OCI-LY1 (cell line): ENCODE measurements around the gene REXO4.

Experiments used
- H2AFZ ChIP-seq: fragments of 200-600 bp; sonication (generic), shearing (Covaris generic); 2 replicates; pipeline ENCODE4 v1.6.0; 2014; ENCODE audit warnings: antibody characterized with exemption, mild to moderate bottlenecking, low read length
- H3F3A ChIP-seq: fragments of 200-600 bp; sonication (generic), shearing (Covaris generic); 2 replicates; pipeline ENCODE4 v1.6.0; 2014; ENCODE audit warnings: mild to moderate bottlenecking, antibody characterized with exemption, low read length, moderate library complexity; ENCODE audit not compliant: insufficient read depth
- H3K27ac ChIP-seq: fragments of 200-600 bp; sonication (generic); 2 replicates; pipeline ENCODE4 v1.5.1; 2014; ENCODE audit warnings: low read length, mixed run types, mild to moderate bottlenecking, low read depth; ENCODE audit not compliant: poor library complexity, severe bottlenecking
- H3K27me3 ChIP-seq: fragments of 200-600 bp; sonication (generic); 2 replicates; pipeline ENCODE4 v1.6.0; 2014; ENCODE audit warnings: antibody characterized with exemption, mild to moderate bottlenecking, low read length, moderate library complexity; ENCODE audit not compliant: insufficient read depth
- H3K36me3 ChIP-seq: fragments of 200-600 bp; sonication (generic); 2 replicates; pipeline ENCODE4 v1.6.1; 2014; ENCODE audit warnings: mild to moderate bottlenecking, antibody characterized with exemption, low read length, moderate library complexity, mixed read lengths; ENCODE audit not compliant: insufficient read depth
- H3K4me1 ChIP-seq: fragments of 200-600 bp; sonication (generic); 2 replicates; pipeline ENCODE4 v1.5.1; 2014; ENCODE audit warnings: mild to moderate bottlenecking, low read length, moderate library complexity; ENCODE audit not compliant: insufficient read depth, severe bottlenecking
- H3K4me2 ChIP-seq: fragments of 200-600 bp; sonication (generic), shearing (Covaris generic); 2 replicates; pipeline ENCODE4 v1.6.1; 2014; ENCODE audit warnings: low read length
- H3K4me3 ChIP-seq: fragments of 200-600 bp; sonication (generic); 2 replicates; pipeline ENCODE4 v1.5.1; 2014; ENCODE audit warnings: low read length, low read depth, mild to moderate bottlenecking, mixed read lengths; ENCODE audit not compliant: poor library complexity, severe bottlenecking
- H3K79me2 ChIP-seq: fragments of 200-600 bp; shearing (Covaris generic); 2 replicates; pipeline ENCODE4 v1.6.1; 2016; ENCODE audit warnings: mixed run types, low read length, mixed read lengths; ENCODE audit not compliant: insufficient read depth
- H3K9ac ChIP-seq: fragments of 200-600 bp; sonication (generic), shearing (Covaris generic); 2 replicates; pipeline ENCODE4 v1.6.1; 2014; ENCODE audit warnings: mild to moderate bottlenecking, low read length, mixed read lengths
- H3K9me2 ChIP-seq: fragments of 200-600 bp; sonication (generic), shearing (Covaris generic); 2 replicates; pipeline ENCODE4 v1.6.1; 2014; ENCODE audit warnings: low read depth, mild to moderate bottlenecking, low read length, mixed read lengths
- H3K9me3 ChIP-seq: fragments of 200-600 bp; shearing (Covaris generic); 2 replicates; pipeline ENCODE4 v1.6.1; 2014; ENCODE audit warnings: low read length, mixed read lengths
- H4K20me1 ChIP-seq: fragments of 200-600 bp; sonication (generic), shearing (Covaris generic); 2 replicates; pipeline ENCODE4 v1.6.0; 2016; ENCODE audit warnings: mild to moderate bottlenecking, low read length; ENCODE audit not compliant: insufficient read depth
- EZH2 ChIP-seq: fragments of 200-600 bp; sonication (generic), shearing (Covaris generic); IDR thresholded peaks from 2 replicates; pipeline ENCODE4 v1.8.0; 2017; ENCODE audit warnings: borderline replicate concordance, mixed run types, mild to moderate bottlenecking, antibody characterized with exemption, low read length, moderate library complexity, mixed read lengths
- TF ChIP-seq, protein P1 (sequence below): fragments of 200-600 bp; sonication (generic), shearing (Covaris generic); IDR thresholded peaks from 2 replicates; pipeline ENCODE4 v1.5.1; 2017; ENCODE audit warnings: mild to moderate bottlenecking, antibody characterized with exemption, low read length, moderate library complexity, mixed read lengths

The REXO4 gene

DNA sequence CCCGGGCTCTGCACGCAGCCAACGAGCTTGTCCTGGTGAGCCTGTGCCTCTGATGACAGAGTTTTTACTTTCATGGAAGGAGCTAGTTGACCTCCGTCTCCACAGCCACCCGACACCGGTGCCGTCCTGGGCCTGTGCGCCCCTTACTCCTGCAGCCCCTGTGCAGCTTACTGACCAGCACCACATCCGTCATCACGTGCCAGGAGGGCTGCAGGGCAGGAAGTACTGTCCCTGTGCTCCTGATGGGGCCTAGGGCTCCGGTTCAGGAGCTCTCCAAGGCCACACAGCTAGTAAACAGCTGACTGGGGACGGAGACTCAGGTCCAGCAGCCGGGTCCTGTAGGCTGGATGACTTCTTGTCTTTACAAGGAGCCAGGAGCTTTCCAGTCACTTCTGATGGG lies 31.5 kb downstream of the REXO4 start:
- H3K27ac ChIP-seq = no peak overlapping the region
- peaks cover 7% of the 10 kb centered on the region; the same call in 1 of the 2 replicates for H3K27me3 ChIP-seq
- no peaks in the 10 kb centered on the region for H3K4me1 ChIP-seq

DNA sequence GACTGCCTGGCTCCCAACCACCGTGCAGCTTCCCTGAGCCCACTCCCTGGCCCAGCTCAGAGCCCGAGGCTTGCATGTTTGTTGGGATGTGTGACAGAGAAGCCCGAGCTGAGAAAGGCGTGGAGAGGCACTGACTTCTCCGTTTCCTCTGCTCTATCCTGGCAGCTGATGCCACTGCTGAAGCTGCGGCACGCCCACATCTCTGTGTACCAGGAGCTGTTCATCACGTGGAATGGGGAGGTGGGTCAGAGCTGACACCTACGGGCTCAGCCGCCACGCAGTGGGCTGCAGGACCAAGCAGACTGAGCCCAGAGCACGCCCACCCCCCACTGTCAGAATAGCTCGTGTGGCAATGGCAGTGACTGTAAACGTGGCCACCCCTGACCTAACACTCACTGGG lies 32.4 kb downstream of the REXO4 start:
- TF ChIP-seq, protein P1, sequence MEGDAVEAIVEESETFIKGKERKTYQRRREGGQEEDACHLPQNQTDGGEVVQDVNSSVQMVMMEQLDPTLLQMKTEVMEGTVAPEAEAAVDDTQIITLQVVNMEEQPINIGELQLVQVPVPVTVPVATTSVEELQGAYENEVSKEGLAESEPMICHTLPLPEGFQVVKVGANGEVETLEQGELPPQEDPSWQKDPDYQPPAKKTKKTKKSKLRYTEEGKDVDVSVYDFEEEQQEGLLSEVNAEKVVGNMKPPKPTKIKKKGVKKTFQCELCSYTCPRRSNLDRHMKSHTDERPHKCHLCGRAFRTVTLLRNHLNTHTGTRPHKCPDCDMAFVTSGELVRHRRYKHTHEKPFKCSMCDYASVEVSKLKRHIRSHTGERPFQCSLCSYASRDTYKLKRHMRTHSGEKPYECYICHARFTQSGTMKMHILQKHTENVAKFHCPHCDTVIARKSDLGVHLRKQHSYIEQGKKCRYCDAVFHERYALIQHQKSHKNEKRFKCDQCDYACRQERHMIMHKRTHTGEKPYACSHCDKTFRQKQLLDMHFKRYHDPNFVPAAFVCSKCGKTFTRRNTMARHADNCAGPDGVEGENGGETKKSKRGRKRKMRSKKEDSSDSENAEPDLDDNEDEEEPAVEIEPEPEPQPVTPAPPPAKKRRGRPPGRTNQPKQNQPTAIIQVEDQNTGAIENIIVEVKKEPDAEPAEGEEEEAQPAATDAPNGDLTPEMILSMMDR = no peak
- no peak for TF ChIP-seq EZH2
- H4K20me1 ChIP-seq = no peaks in the 10 kb centered on the region
- H3K27ac ChIP-seq = no peak overlapping the region
- H3K9ac ChIP-seq = no peak overlapping the region
- H3K27me3 ChIP-seq = peaks cover 2% of the 10 kb centered on the region; the same call in 1 of the 2 replicates
- no peaks in the 10 kb centered on the region for H3K9me3 ChIP-seq
- H3F3A ChIP-seq = no peaks in the 10 kb centered on the region
- no peaks in the 10 kb centered on the region for H3K4me1 ChIP-seq
- no peak overlapping the region for H2AFZ ChIP-seq
- H3K79me2 ChIP-seq = no peaks in the 10 kb centered on the region
- no peak overlapping the region for H3K4me3 ChIP-seq
- H3K4me2 ChIP-seq = no peak overlapping the region
- H3K36me3 ChIP-seq = no peaks in the 10 kb centered on the region
- no peaks in the 10 kb centered on the region for H3K9me2 ChIP-seq

More for the DNA sequence above, 31.5 kb downstream of the REXO4 start:
- no peak for TF ChIP-seq EZH2
- TF ChIP-seq, protein P1 = no peak
- Histone ChIP-seq H3K36me3 (no peaks in the 10 kb centered on the region; the same call in 1 of the 2 replicates), H3K4me2 (no peak overlapping the region), H3K9me3 (no peaks in the 10 kb centered on the region), H2AFZ (no peak overlapping the region), H3K9ac (no peak overlapping the region), H3K9me2 (no peaks in the 10 kb centered on the region), H4K20me1 (no peaks in the 10 kb centered on the region), H3F3A (no peaks in the 10 kb centered on the region), H3K79me2 (no peaks in the 10 kb centered on the region), H3K4me3 (no peak overlapping the region)

DNA sequence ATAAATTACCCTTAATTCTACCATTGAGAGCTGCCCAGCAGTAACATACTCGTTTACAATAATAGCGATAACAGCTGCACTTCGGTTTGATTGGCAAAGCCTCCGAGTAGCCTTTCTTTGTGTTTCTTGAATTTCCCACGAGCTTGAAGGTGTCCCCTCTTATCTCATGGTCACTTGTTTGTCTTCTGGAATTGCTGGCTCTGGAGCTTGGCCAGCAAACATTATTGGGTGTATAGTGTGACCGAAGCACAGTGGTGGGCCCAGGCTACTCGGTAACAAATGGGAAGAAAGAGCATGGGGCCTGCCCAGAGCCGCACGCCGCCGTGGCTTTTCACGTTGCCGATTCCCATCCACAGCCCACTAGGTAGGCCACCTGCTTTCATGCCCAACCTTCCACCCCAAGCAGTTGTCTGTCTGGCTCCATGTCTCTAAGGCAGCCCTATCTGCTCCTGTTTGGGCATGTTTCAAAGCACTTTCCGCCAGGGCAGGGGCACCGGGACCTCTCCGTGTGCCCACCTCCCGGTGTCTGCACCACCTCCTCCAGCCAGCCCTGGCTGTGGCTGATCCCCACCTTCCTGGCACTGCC lies 33.0 kb downstream of the REXO4 start:
- Histone ChIP-seq H3K9ac (no peak overlapping the region), H3F3A (no peaks in the 10 kb centered on the region), H3K36me3 (no peaks in the 10 kb centered on the region)

More for the DNA sequence above, 33.0 kb downstream of the REXO4 start:
- Histone ChIP-seq H3K79me2 (no peaks in the 10 kb centered on the region), H3K9me3 (no peaks in the 10 kb centered on the region), H3K4me2 (no peak overlapping the region), H2AFZ (no peak overlapping the region), H3K9me2 (no peaks in the 10 kb centered on the region), H4K20me1 (no peaks in the 10 kb centered on the region), H3K27me3 (no peaks in the 10 kb centered on the region), H3K4me3 (no peak overlapping the region), H3K4me1 (no peaks in the 10 kb centered on the region), H3K27ac (no peak overlapping the region)
- TF ChIP-seq, protein P1 = no peak
